Measurements from ENCODE around the gene NUDT14.

Gene NUDT14

DNA sequence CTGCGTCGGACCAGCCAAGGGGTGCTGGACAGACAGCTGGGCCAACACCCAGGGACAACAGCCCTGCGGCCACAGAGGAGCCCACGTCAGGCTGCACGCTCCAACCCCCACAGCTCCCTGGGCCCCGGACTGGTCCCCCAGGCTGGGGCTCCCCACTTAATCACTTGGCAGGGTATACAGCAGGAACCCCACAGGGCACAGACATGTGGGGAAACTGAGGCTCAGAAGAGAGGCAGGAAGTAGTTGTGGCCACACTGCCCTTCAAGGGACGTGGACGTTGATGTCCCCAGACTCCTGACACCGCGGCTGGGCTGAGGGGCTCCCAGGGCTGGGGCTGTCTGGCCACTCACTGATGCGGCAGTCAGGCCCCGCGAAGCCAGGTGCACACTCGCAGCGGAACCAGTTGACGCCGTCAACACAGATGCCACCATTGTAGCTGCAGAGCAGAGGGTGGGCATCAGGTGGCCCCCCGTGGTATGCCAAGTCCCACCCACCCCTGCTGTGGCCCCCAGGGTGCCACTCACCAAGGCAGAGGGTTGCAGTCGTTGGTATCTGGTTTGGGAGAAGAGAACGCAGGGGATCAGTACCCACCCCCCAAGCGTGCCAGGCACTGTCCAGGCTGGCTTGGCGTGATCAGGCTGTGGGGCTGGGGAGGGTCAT, 34.0 kb downstream of the NUDT14 start:
- DNase-seq (ENCODE audit: low read depth), result no peak

DNA sequence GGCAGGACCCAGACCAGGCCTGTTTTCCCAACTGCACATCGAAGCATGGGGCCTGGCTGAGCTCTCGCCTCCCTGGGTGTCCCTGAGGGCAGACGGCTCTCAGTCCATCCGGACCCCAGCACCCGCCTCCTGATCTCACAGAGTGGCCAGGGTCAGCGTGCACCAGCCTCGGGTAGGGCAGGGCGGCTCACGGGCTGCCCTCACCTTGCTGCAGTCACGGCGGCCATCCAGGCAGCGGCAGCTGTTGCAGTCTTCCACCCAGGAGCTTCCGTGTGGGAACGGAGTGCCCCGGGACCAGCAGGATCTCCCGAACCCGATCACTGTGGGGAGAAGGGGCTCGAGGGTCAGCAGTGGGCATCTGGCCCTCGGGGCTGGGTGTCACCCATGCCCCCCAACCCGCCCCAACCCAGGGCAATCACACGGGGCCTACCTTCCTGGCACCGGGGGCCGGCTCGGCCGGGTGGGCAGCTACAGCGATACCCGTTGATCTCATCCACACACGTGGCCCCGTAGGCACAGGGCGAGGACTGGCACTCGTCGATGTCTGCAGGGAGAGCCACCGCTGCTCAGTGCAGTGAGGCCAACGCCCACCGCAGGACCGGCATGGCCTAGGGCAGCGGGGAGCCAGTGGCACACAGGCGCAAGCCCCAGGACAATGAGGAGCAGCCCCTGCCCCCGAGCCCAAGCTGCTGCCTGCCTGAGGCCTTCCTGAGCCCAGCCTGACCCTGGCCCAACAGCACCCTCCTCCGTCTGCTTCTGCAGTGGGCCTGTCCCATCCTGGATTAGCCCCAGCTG, 34.7 kb downstream of the NUDT14 start:
- DNase-seq (ENCODE audit: low read depth), result no peak

DNA sequence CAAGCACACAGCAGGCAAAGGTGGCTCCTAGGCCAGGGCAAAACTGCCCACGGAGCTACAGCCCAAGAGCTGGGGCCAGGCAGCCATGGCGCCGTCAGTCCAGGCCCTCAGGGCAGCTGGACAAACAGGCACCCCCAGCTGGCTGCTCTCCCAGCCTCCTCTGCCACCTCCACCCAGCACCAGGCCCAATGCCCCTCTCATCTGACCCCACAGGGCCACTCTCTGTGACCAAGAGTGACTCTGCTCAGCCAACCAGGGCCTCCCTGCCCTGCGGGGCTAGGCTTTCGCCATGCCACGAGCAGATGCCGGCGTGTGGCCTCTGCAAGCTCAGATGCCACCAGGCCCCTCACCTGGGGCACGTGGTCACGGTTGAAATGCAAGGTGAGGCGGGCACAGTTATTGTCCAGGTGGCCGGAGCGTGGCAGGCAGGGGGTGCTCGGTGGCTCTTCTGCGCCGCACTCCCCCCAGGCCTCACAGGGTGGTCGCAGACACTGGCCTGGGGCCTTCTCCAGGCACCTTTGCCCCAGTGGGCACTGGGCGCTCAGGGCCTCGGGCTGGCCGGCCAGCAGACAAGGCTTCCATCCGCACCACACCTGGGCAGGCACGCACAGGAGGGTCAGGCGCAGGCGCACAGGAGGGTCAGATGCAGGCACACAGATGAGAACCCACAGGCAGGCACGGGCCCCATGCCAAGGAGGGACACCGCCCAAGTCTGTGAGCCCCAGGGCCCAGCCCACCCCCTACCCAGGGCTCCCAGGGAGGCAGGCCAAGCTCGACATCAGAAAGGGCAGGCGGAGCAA, 35.5 kb downstream of the NUDT14 start:
- DNase-seq (ENCODE audit: low read depth), result no peak

DNA sequence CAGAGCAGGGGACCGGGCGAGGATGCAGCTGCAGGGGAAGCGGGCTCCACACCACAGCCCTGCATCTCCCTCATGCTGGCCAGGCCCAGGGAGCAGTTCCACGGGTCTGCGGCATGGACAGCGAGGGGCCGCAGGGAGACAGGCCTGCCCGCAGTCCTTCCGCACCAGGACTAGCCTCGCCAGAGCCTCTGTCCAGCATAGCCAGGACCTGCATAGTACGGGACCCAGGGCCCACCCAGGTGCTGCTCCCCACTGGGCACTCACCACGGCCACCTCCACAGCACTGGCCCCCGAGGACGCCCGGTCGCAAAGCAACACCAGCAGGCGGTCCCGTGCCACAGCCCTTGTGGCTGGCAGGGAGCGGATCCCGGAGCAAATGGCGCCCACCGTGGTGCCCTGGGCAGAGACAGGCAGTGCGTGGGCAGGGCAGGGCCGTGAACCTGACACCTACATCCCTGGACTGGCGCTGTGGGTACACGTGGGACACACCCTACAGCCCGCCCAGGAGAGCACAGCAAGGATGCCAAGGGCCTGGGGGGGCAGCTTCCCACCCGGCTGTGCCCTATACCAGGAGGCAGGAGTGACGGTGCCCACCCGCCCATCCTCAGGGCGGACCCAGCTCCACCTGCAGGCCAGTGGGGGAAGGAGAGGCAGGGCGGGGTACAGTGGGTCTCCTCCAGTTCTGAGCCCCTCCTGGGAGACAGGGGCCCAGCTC, 36.3 kb downstream of the NUDT14 start:
- DNase-seq (ENCODE audit: low read depth), result no peak

DNA sequence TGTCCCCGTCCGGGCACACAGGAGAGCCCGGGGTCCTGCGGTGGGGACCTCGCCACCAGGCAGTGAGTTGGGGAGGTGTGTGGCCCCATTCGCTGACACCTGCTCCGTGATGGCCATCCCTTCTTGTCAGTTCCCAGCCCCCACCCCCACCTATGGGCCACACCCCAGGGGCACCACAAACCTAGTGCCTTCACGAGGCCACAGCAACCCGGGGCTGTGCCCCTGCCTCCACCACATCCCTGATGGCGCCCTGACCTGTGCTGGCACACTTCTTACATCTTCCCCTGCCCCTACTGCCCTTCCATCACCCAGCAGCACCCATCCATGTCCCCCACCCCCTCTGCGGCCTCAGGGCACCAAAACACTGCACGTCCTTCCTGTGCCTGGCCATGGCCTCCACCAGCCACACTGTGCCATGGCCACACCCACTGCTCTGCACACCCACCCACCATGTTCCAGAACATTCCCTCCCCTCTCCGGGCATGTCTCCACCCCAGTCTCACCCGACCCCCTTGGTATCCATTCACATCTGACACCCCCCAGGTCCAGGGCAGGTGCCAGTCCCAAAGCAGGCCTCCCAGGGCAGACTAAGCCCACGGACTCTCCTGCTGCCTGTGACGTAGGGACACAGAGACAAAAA, 37.0 kb downstream of the NUDT14 start:
- no peak for DNase-seq (ENCODE audit: low read depth)

DNA sequence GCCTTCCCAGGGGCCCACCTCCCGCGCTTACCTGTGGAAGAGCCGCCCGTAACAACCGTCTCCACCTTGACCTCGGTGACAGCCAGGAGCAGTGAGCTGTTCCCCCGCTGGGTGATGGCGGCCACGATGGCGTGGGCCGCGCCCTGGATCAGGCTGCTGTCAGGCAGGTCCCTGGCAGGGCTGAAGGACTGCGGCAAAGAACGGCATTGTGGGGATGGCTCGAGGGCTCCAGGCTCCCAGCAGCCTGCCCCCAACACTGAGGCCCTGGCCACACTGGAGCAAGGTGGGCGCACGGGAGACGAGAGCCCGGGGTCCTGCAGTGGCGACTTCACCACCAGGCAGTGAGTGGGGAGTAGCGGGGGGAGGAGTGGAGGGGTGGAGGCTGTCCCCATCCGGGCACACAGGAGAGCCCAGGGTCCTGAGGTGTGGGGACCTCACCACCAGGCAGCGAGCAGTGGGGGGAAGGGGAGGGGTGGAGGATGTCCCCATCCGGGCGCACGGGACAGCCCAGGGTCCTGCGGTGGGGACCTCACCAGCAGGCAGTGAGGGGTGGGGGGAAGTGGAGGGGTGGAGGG, 37.6 kb downstream of the NUDT14 start:
- no peak for DNase-seq (ENCODE audit: low read depth)

DNA sequence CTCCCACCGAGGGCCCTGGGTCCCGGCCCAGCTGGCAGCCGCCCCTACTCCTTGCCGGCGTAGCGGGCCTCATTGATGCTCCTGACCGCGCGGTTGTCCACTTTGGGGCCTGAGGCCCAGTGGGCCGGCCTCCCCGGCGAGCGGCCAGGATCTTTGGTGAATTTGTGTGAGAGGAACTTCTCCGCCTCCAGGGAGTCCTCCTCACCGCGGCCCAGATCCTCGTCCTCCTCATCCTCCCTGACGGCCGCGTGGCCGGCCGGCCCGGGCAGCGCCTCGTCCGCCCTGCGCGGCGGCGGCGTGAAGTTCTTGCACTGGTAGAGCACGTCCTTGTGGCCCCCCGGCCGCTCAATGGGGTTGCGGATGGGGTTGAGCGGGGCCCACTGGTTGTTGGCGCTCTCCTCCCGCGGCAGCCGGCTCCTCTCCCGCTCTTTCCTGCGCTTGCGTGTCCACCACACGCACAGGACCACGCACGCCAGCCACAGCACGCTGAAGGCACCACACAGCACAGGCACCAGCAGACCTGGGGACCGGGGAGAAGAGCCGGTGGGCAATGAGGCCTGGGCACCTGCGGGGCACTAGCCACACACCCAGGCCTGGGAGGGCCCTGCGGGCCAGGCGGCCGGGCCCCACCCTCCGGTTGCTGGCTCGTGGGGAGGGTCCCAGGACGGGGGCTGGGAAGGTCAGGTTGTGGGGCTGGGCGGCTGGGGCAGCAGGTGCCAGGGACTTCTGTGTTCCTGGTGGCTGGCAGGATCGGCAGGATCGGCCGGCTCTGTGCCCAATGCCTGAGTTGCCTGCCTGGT, 38.3 kb downstream of the NUDT14 start:
- no peak for DNase-seq (ENCODE audit: low read depth)

DNA sequence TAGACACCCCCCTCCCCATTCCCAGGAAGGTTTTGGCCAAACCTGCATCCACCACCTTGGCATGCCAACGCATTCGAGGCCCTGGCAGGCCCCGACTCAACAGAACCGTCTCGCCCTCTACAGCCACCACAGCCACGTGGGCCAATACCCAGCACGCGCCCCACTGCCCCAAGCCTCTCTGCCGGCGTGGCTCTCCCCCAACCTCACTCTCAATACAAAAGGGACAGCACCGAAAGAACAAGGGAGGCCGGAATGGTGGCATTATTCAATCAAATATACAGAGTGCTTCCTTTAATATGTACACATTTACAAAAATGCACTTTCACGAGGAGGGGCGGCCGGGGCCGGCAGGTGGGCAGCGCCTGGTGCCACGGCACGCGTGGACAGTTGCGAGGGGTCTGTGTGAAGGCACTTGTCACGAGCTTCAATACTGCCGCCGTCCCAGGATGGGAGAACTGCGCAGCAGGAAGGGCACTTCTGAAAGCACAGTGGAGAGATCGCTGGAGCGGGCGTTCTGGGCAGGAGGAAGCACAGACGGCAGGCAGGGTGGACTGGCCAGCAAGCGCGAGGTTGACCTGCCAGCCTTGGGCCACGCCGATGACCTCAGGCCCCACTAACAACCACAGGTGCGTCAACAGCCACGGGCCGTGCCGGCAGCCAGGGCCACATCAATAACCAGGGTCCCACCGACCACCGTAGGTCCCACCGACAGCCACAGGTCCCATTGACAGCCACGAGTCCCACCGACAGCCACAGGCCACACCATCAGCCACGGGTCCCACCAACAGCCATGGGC, 39.4 kb downstream of the NUDT14 start:
- no peak for DNase-seq (ENCODE audit: low read depth)

DNA sequence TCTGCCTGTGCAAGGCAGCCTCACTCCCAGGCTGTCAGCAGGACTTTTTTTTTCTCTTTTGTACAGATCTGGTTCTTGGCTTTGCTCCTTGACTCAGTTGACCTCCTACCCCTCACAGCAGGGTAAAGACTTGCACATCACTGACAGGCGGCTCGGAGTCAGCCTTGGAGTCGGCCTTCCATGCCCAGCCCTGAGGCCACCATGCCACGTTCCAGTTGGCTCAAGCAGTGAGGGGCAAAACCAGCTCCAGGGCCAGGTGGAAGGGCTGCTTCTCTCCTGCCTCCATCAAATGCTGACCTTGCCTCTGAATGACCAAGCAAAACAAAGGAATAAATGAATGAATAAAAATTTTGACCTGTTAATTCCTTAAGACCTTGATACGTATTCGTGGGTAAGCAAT, 40.1 kb downstream of the NUDT14 start:
- no peak for DNase-seq (ENCODE audit: low read depth)

DNA sequence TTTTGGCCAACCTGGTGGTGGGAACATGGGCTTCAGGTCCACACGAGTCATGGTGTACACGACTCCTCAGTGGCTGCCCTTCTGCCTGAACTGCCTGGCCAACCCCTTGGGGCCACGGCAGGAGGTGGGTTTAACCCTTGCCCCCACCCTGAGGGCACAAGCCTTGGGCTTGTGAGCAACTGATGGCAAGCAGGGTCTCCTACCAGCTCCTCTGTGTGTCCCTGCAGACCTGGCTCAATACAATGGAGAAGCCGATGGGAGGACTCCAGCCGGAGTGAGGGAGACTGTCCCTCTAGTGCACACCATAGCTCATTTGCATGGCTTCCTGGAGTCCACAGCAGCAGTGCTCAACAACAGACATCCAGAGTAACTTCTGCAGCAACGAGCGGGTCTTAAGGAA, 40.5 kb downstream of the NUDT14 start:
- DNase-seq (ENCODE audit: low read depth), result no peak

DNA sequence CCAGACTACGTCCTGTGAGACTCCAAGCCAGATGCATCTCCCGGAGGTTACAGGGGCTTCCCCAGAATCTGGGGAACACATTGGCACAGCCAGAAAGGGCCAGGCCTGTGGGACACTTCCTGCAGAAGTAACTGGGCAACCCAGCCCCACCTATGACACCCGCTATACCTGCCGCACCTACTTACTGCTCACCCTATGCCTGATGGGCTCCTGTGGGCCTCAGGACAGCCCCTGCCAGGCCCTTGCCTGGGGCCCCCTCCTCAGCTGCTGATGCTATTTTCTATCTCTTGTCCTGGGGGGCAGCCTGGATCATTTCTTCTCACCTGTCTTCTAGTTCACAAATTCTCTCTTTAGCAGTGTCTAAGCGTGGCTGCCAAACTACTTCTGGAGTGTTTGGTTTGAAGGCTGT, 41.3 kb downstream of the NUDT14 start:
- DNase-seq (ENCODE audit: low read depth), result no peak

DNA sequence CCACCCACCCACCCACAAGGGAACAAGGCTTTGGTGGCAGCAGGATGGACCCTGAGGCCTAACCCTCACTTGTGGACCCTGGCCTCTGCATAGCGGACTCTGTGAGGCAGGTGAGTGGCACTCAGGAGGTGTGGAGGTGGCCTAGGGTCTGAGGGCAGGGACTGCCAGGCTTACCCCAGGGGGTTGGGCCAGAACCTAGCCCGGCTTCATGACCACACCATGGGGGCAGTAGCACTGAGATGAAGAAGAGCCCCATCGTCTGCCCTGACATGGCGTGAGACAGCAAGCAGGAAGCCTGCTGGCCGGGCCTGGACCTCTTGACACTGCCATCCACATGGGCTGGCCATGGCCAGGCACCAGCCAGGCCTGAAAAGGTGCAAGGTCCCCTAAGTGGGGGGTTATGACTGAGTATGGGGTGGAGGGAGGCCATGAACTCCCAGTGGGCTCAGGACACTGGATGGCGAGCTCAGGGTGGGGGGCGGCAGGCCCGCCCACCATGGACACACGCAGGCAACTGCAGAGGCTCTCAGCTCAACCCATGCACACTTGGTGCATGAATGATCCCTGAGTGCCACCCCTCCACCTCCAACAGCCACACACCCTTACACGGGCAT, 41.8 kb downstream of the NUDT14 start:
- no peak for DNase-seq (ENCODE audit: low read depth)

DNA sequence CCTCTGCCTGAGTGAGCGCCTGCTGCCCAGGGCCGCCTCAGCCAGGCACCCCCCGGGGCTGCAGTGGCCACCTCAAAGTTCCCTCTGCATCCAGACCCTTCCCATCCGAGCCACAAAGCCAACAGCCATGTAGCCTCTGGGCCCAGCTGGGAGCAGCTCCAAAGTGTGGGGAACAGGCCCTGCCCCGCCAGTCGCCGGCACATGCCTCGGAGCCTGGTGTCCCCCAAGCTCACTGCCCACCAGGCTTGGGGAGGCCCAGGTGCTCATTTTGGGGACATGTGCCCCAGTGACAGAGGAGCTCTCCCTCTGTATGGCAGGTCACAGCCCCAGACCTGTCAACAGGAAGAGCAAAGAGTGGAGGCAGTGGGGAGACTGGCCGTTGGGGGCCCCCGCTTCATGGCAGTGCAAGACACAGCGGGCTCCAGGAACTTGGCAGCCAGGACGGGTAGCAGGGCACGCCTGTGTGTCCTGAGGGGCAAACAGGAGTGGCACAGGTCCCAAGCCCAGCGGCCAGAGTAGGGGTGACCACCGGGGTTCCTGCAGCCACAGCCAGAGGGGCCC, 42.5 kb downstream of the NUDT14 start:
- no peak for DNase-seq (ENCODE audit: low read depth)

DNA sequence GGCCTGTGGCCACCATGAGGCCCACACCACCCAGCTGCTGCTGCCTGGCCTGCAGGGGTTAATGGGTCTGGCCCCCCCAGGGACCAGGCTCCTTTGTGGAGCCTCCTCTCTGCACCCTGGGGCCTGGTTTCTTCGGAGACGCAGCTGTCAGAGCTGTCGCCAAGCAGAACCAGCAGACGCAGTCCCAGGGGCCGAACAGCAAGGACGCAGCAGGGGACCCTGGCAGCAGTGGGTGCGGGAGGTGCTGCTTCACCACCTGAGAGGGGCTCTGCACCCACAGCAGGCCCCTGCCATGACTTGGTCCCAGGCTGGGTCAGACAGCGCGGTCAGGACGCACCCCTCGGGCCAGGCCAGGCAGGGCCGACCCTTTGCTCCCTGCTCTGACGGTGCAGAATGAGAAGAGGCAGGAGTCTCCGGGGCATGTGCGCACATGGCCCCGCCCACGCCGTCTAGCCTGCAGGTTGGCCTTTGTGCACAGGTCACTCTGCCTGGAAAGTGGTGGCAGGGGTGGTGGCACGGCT, 43.0 kb downstream of the NUDT14 start:
- no peak for DNase-seq (ENCODE audit: low read depth)

DNA sequence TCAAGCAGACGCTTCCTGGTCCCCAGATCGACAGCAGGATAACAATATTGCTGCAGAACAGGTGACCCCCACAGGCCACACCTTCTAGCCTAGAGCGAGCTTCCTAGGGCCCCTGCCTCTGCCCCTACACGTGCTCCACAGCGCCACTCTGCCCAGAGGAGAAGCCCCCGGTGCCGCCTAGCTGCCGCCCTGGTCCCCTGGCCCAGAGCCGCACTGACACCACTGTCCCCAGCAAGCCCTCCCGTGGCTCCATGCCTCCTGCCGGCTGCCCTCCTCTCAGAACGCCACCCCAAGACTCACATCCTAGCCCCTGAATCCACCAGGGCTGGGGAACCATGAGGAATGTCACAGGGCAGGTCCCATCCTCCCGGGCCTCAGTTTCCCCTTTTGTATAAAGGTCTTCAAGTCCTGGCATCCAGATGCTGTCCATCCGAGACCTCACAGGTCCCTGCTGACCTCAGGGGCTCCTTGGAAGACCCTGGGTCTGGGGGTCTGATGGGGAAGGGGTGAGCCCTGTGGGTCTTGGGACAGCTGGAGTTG, 43.6 kb downstream of the NUDT14 start:
- DNase-seq (ENCODE audit: low read depth), result no peak

DNA sequence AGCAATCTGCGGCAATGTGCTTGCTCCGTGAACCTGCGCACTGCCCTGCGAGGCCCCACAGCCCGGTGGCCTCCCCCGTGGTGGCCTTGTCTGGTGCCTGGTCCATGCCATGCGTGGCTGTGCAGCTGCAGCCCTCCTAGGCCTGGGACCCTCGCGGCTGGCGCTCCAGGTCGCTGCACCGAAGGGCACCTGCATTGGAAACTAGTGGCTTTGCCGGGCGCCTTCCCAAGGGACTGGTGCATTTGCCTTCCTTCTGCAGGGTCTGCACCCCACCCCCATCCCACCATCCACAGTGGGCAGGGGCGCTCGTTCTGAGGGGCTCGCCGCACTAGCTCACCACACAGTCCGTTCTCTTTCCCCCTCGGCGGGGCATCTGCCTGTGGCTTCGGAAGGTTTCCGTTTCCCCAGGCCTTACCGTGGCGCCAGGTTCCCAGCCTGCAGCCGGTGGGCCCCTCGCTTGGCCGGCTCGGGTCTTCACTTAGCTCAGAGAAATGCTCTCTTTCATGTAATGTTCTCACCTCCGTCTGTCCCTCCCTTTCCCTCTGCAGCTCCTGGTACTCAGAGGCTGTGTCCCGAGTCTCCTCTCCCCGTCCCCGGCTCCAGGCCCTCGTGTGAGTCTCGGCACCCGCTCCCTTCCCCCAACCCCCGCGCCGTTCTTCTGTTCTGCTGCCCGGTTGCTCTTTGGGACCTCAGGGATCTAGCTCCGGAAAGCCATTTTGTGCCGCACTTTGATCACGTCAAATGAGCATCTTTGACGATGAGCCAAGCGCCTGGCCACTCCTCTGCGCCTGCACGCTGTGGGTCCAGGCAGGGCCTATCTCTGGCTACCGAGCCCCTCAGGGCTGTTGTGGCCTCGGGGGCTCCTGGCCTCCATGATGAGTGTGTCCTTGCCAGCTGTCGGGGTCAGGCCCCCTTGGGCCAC, 44.5 kb downstream of the NUDT14 start:
- DNase-seq (ENCODE audit: low read depth), result no peak

DNA sequence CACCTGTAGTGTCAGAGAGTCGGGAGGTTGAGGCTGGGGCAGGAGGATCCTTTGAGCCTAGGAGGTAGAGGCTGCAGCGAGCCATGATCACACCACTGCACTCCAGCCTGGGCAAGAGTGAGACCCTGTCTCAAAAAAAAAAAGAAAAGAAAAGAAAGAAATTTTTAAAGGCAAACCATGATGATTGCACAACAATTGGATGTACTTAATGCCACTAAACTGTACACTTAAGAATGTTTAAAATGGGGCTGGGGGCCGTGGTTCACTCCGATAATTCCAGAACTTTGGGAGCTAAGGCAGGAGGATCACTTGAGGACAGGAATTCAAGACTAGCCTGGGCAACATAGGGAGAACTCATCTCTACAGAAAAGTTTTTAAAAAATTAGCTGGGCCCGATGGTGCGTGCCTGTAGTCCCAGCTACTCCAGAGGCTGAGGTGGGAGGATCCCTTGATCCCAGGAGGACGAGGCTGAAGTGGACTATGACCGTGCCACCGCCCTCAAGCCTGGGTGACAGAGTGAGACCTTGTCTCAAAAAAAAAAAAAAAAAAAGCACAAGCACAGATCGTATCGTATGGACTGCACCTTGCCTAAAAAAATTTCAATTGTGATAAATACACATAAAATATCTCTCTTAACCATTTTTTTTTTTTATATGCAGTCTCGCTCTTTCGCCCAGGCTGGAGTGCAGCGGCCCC, 45.3 kb downstream of the NUDT14 start:
- no peak for DNase-seq (ENCODE audit: low read depth)

Data from stimulated activated CD8-positive, alpha-beta memory T cell treated with anti-CD3 and anti-CD28 coated beads, Interleukin-7, amount 100 ng/mL, for 24 hours (primary cell).